Activated CD4-positive, alpha-beta T cell treated with anti-CD3 and anti-CD28 coated beads, Interleukin-2, Interleukin-6, amounts not matched to agents 100 ng/mL and 50 ng/mL, durations not matched to agents 16 hours and 8 hours (primary cell): ENCODE measurements around the gene GPC3.

Experiments used
- DNase-seq: peaks from one replicate; pipeline ENCODE4 v3.0.0-alpha.2; 2020

Gene GPC3

DNA sequence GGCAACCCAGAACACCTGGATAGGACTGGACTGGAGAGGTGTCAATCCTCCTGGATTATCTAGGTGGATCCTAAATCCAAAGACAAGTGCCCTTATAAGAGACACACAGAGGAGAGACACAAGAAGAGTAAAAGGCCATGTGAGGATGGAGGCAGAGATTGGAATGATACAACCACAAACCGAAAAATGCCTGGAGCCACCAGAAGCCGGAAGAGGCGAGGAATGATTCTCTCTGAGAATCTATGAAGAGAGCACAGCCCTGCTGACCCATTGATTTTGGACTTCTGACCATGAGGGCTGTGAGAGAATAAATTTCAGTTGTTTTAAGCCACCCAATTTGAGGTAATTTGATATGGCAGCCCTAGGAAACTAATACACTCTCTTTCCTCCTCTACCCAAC is 20.1 kb downstream of the GPC3 start:
- DNase-seq = no peak

DNA sequence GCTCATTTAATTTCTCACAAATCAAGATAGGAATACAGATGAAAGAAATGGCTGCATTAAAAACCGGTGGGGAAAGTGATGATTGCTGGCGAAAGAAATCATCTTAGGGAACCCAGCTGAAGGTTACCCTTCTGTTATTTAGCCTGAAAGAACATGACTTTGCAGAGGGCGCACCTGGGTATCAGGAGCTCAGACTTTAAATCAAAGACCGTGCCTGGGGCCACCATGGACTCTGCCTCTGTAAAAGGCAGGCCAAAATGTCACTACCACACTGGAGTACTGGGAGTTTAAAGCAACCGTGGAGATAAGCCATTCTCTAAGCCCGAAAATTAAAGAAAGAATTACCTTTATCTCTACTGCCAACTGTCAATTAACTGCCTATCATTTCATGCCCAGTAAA is 24.3 kb downstream of the GPC3 start:
- DNase-seq = no peak

DNA sequence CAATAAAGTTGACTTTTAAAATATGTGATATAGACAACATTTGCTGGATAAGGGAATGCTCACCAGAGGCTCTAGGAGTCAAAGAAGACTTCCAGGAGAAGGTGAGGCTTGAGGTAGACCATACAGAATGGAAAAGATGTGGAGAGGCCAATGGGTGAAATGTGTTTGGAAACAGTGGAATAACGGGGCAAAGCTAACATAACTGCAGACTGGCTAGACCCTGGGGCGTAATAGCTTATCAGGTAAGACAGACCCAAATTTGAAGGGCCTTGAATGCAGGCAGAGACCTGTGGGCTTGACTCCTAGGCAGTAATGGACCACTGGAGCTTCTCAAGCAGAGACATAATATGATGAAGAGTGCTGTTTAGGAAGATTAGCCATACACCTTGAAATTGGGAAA is 25.4 kb downstream of the GPC3 start:
- no peak for DNase-seq

DNA sequence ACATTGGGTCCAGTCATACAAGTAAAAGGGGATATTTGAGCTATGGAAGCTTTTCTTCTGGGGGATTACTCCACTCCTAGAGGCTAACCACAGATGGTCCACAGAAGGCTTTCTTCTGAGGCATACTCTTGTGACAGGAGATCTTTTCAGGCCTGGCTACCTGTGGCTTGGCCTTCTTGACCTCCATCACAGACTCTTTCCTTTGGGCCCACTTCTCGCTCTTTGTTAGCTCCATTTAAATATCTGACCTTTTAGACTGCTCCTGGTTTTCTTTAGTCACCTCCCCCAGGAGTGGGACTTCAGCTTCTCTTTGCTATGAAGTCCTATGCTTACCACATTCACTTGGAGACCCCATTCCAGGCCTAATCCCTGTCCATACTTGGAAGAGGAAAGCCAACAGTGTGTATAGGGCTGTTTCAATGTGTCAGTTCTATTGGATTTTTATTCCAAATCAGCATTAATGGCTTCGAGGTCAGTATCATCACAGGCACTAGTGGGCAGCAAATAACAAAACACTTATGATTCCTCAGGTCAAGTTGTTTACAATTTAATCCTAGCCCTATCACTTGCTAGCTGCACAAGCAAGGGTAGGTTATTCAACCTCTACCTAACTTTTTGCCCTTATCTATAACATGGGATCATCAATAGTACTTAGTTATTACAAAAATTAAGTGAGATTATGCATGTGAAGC is 26.3 kb downstream of the GPC3 start:
- DNase-seq = no peak

DNA sequence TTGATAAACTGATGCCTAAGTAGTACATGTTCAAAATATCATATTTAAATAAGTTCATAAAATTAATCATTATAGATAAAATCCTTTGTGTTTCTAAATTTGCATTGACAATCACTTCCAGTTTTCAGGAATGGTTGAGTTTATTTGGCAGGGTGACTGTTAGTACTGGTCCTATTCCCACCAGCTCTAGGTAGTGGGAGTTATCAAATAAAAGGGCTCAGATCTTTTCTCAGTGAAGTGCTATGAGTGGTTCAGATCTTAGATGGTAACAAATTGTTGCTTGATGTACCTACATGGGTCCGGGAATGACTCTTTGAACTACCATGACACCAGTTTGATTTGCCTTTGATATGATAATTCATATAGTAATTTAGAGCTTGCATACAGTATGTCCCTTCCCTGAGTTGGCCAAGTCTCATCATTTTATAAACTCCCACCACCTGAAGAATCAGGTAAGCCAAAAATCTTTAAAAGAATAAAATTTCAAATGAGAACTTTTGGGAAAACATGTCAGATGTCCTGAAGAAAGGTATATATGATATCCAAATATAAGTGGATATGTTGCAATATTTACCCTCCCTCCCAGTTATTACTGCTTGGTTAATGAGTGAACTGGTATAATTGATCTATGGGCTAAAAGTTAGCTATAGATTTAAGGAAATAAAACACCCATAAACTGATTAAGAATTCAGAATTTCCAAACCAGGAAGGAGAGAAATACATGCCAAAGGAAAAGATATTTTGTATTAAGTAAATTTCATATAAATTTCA is 28.6 kb downstream of the GPC3 start:
- no peak for DNase-seq

DNA sequence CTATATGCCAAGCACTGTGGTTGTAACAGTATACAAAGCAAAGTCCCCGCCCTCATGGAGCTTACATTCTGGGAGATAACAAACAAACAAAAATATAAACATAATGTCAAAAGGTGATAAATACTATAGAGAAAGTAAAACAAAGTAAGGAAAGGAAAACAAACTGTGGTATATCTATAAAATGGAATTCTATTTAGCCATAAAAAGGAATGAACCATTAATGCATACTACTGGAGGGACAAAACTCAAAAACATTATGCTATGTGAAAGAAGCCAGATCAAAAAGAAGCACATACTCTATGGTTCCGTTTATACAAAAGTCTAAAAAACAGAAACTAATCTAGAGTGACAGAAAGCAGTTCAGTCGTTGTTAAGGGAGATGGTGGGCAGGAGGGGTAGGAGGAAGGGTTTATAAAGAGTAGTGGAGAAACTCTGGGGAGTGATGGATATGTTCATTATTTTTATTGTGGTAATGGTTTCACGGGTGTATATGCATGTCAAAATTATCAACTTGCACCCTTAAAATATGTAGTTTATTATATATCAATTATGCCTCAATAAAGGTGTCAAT is 31.5 kb downstream of the GPC3 start:
- DNase-seq = no peak

DNA sequence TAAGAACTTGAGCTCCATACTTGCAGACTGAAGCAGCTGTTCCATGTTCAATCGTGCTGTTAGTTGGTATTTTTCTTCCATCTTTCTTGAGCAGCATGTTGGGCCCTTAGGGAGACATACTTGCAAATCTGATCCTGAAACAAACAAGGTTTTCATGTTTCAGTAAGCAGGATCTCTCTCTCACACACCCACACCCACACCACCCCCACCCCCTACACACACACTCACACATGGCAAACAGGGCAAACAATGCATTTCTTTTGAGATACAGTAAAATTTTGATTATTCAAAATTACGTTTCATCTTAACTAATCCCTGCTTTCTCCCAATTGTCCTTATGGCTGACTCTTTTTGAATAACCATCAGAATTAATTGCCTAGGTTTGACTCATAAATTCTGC is 32.3 kb downstream of the GPC3 start:
- DNase-seq = no peak

DNA sequence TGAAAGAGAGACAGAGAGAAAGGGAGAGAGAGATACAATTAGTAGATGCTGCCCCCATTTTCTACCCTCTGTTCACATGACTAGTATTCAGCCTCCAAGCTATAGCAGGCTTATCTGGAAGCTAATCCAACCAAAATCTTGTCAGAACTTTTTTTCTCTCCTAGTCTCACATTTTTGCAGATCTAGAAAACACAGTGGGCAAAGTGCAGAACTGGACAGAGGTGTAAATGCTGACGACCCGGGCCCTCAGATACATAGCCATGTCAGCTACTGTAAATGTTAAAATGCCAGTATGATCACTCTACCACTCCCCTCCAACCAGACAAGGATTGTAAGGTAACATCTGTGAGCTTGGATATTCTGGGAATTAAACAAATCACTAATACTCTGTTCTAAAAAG is 34.3 kb downstream of the GPC3 start:
- DNase-seq = no peak

DNA sequence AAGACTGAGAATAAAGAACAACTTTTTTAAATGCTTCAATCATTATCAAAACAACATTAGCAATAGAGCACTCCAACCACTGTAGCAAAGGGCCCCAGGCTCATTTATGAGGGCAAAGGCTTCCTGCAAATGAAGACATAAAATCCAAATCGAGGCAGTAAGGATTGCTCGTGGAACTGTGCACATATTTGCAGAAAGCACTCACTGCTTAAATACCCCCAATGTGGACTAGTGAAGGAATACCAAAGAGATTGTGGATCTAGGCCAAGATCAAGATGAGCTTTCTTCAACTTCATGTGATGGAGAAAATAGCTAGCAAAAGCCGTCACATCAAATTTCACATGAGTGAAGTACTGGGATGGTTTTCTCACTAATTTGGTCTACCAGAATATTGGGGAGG is 35.2 kb downstream of the GPC3 start:
- DNase-seq = no peak

DNA sequence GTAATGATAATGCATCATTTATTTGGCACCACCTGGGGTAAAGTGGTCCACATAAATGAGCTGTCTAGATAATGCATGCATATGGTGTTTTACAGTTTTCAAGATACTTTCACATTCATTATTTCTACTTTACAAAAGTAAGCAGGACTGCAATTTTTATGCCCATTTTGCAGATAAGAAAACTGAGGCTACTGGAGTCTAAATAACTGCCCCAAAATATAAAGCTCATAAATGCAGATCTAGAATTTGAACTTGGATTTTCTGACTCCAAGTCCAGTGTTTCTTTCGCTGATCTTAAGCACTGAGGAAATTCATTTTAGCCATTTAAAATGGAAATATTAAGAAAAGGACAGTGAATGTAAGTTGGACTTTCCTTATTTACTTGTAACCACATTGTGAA is 36.5 kb downstream of the GPC3 start:
- no peak for DNase-seq

DNA sequence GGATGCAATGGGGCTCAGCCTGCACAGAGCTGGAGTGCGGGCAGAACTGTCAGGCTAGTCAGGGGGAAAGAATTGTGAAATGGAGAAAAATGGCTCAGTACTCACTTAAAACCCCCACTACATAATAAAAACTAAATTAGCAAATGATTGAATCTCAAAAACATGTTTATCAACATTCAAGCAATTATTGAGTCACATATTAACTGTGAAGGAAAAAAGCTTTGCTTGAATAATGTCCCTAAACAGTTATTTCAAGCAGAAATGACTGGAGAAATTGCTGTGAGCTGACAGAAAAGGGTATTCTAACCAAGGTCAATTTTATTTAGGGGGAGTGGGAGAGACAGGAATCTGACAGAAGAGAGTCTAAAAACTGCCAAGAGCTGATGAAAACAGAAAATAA is 37.4 kb downstream of the GPC3 start:
- DNase-seq = no peak

DNA sequence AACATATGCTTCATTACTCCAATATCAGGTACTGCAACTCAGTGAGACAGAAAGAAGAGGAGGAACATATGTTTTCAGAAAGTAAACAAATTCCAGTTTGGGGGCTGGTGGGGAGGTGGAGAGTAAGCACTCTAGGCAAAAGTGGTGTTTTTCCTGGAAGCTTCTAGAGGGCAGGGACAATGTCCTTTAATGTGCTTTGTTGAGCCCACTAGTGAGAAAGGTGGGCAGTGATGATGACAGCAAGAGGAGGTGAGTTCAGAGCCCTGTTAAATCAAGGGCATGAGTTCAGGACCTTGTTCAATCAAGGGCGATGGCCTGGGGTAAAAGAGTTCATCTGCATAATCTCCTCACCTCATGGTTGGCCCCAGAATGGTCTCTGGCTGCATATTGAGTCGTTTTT is 38.4 kb downstream of the GPC3 start:
- DNase-seq = no peak

DNA sequence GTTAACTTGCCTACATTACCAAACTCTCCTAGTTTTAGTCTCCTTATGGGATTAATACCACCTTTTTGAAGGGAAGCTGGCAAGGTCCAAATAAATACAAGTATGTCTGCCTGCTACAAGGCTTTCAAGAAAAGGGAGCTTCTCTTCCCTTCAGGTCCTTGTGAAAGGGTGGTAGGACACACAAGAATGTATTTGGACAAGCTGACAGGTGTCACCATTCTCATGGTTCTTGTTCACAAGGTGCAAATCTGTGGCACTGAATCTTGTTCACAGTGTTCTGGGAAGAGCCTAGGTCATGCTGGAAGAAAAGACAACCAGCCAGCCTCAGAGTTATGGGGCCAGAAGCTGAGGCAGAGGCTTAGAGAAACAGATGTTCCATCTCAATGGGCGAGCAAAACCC is 41.9 kb downstream of the GPC3 start:
- DNase-seq = no peak

DNA sequence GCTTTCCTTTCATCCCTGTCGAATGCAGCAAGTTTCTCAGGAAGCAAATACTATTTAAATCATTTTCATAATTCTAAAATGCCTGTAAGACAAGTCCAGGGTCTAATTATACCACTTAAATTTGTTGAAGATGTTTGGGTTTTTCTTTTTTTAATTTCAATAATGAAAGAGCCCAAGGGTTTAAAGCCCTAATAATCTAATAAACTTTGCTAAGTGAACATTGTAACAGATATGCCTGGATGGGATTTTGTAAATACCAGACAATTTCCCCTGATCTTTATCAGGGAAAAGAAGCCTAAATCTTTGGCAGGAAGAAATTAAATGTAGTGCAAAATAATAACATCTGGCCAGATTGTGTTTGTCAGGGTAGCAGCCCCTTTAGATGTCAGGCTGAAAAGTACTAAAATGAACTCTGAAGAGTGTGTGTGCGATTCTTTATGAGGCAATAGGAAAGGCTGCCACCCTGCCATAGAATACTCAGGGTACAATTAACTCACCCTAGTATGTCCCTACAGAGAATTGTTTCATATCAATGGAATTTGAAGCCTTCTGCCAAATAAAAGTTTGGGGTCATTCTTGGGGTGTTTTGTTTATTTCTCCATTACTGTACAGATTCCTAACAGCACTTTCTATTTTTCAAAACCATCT is 45.6 kb downstream of the GPC3 start:
- DNase-seq = no peak

DNA sequence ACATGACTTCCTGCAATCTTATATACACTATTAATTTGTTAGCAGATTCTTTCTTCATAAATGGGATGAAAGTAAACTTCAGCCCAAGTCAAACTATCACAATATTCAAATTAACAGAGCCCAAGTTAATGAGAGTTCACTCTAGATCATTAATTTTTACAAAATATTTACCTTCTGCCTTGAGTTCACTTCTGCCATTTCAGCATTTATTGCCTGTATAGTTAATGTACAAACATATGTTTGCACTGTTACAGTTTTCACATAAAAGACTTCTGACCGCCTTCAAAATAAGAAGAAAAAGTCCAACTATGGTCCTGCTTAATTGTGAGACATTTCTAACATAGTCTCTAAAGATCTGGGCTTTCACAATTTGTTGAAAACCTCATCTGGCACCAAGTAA is 46.9 kb downstream of the GPC3 start:
- no peak for DNase-seq

DNA sequence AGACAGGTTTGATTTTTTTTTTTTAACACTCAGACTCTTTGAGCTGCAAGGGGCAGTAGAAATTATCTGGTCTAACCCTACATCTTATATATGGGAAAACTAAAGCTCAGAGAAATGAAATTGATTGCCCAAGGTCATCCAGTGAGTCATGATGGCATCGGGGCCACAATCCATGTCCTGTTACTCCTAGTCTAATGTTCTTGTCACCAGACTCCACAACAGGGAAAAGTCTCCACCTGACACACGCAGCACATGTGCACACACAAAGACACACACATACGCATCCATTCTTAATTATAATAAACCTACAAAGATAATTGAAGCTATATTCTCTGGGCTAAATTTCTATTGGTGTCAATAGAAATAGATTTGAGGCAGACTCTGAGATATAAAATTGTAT is 48.4 kb downstream of the GPC3 start:
- no peak for DNase-seq

DNA sequence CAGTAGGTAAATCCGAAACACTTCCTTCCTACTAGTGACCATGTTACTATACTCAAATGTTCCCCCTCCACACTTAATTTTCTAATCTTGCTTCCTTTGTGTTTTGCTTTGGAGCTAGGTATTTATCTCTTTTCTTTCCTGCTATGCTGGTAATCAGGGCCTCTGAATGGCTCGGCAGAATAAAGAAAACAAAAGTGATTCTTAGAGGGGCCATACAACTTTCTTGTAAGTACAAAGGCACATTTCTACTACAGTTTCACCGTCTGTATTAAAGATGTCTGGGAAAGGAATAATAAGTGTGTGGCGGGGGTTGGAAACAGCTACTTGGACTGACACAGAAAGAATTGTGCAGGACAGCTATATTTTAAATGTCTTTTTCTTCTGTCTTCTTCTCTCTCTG is 50.3 kb downstream of the GPC3 start:
- no peak for DNase-seq

DNA sequence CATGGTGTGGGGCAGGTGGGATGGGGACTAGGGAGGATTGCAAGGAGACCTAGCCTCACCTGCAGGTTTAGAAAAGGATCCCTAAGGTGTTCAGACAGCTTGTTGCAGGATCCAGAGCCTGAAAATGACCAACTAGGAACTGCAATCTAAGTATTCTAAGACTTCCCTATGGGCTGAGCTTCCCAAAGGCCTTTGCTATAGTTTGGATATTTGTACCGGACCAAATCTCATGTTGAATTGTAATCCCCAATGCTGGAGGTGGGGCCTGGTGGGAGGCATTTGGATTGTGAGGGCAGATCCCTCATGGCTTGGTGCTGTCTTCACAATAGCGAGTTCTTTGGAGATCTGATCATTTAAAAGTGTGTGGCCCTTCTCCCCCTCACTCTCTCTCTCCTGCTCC is 52.1 kb downstream of the GPC3 start:
- DNase-seq = no peak

DNA sequence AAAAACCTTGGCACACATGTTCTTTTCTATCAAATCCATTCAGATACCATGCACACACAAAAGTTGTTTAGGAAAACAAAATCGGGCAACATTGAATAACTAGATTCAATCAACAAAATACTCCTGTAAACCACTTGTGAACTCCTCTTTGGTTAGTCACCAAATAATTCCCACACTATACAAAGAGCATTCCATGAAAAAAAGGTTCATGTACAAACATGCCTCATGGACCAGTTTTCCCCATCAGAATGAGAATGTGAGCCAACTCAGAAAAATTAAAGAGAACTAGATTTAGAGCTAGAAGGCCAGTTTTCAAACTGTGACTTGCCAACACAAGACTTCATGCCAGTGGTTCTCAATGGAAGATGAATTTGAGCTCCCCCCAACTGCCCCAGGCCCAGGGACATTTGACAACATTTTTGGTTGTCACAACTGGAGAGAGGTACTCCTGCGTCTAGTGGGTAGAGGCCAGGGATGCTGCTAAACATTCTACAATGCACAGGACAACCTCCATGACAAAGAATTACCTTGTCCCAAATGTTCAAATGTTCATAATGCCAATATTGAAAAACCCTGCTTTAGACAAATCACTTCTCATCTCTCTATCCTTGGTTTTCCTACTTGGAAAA is 55.4 kb downstream of the GPC3 start:
- no peak for DNase-seq

DNA sequence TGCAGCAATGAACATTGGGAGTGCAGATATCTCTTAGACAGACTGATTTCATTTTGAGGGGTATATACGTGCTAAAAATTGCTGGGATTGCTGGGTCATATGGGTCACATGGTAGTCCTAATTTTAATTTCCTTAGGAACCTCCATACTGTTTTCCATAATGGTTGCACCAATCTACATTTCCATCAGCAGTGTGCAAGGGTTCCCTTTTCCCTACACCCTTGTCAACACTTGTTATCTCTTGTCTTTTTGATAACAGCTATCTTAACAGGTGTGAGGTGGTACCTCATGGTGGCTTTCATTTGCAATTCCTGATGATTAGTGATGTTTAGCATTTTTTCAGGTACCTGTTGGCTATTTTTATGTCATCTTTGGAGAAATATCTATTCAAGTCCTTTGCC is 57.0 kb downstream of the GPC3 start:
- DNase-seq = no peak

DNA sequence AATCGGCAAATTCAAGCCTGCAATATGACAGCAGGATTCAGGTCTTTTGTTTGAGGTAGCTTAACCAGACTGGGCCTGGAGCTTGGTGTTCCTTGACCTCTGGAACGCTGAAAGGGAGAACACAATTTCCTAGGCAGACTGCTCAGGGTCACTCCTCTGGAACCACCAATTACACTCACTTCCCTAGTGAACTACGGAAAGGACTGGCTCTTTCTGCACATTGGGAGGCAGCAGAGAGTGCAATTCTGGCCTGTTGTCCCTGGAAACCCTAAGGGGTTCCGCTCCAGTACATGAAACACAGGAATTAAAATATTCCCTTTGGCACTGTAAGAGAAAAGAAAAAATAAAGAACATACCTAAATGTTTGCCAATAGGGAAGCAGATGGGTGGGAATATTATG is 58.6 kb downstream of the GPC3 start:
- no peak for DNase-seq

DNA sequence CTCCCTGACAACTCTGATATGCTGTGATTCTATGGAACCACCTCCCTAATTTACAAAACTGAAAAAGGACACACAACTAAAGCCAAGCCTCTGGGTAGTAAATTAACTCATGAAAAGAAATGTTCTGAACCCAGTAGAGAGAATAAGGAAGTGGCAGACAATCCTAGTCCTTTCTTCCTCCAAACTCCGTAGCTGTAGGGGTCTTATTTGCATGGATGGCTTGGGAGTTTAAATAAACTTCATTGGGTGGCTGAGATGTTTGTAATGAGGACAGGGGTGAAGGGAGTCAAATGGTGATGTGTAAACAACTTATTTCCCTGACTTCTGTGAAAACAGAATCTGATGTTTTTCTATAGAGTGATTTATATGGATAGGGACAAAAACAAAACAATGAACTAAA is 59.3 kb downstream of the GPC3 start:
- no peak for DNase-seq

DNA sequence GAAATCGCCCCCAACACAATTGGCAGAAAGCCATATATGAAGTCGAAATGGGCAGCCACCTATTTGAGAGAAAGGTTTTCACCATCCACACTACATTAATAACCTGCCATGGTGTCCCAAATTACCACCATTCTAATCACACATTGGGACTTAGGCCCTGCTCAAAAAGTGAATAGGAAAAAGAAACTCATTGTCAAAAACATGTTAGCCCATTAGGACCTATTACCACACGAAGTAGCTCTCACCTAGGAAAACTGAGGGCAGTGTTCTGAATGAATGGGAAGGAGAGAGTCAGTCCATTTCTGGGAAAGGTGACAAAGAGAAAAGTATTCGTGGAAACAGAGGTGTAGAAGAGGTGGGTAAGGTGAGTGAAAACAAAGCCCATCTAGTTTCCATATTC is 60.8 kb downstream of the GPC3 start:
- no peak for DNase-seq

DNA sequence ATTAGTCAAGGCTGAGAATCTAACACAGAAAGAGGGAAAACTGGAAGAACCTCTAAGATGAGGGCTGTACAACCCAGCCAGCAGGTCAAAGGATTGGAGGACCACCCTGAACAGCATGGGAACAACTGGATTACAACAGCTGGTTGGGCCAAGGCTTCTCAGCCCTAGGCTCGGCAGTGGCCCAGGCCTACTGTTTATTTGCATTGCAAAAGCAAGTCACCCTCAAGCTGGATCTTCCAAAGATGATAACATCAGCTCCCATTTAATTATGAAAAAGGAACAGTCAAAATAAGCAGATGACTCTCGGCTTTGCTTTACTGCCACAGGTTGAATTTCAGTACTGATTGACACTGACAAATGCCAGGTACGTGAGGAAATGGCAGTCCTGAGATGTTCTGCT is 61.8 kb downstream of the GPC3 start:
- DNase-seq = no peak
